ENCODE data around the gene RTP5.
"Not testable (repeated sequence)": the region's sequence is repeated elsewhere in the genome, so short reads cannot be mapped to it uniquely, and the experiment has no call there.

Gene RTP5

GRCh38 chr2:241903121-241904010 is 33.8 kb downstream of the RTP5 start:
- FAIRE-seq, result no peak
- DNase-seq (ENCODE audit: insufficient read length, low spot score), result peak; percentile 67
- TF ChIP-seq CTCF (IDR thresholded peaks at IDR 0.05; ENCODE audit: insufficient read depth, missing control alignments), result no peak

GRCh38 chr2:241904011-241904718 is 34.6 kb downstream of the RTP5 start:
- FAIRE-seq (no peak), DNase-seq (ENCODE audit: insufficient read length, low spot score) (no peak)
- TF ChIP-seq CTCF (IDR thresholded peaks at IDR 0.05; ENCODE audit: insufficient read depth, missing control alignments), result no peak

GRCh38 chr2:241904791-241905710 is 35.5 kb downstream of the RTP5 start:
- DNase-seq (ENCODE audit: insufficient read length, low spot score) (no peak), FAIRE-seq (no peak)
- TF ChIP-seq CTCF (IDR thresholded peaks at IDR 0.05; ENCODE audit: insufficient read depth, missing control alignments), result no peak

GRCh38 chr2:241905716-241906377 is 36.3 kb downstream of the RTP5 start:
- DNase-seq (ENCODE audit: insufficient read length, low spot score), result no peak
- no peak for TF ChIP-seq CTCF (IDR thresholded peaks at IDR 0.05; ENCODE audit: insufficient read depth, missing control alignments)
- no peak for FAIRE-seq

- not testable (repeated sequence) for DNase-seq (ENCODE audit: insufficient read length, low spot score); FAIRE-seq
Measured at GRCh38 chr2:241906378-241906770, 36.8 kb downstream of the RTP5 start.

GRCh38 chr2:241906826-241907570 is 37.5 kb downstream of the RTP5 start:
- DNase-seq (ENCODE audit: insufficient read length, low spot score) (no peak), FAIRE-seq (no peak)
- no peak for TF ChIP-seq CTCF (IDR thresholded peaks at IDR 0.05; ENCODE audit: insufficient read depth, missing control alignments)

GRCh38 chr2:241907831-241908230 is 38.3 kb downstream of the RTP5 start:
- not testable (repeated sequence) for FAIRE-seq; DNase-seq (ENCODE audit: insufficient read length, low spot score)

Data from D721Med (cell line).